GM12874 (cell line): ENCODE measurements around the gene PTPN6.

Experiments
- TF ChIP-seq, protein P1 (sequence below): IDR thresholded peaks from 2 replicates; pipeline ENCODE4 v1.5.1; 2011; ENCODE audit warnings: low read depth, mild to moderate bottlenecking, control low read depth, low read length, moderate library complexity; ENCODE audit not compliant: insufficient read depth

Gene PTPN6

DNA sequence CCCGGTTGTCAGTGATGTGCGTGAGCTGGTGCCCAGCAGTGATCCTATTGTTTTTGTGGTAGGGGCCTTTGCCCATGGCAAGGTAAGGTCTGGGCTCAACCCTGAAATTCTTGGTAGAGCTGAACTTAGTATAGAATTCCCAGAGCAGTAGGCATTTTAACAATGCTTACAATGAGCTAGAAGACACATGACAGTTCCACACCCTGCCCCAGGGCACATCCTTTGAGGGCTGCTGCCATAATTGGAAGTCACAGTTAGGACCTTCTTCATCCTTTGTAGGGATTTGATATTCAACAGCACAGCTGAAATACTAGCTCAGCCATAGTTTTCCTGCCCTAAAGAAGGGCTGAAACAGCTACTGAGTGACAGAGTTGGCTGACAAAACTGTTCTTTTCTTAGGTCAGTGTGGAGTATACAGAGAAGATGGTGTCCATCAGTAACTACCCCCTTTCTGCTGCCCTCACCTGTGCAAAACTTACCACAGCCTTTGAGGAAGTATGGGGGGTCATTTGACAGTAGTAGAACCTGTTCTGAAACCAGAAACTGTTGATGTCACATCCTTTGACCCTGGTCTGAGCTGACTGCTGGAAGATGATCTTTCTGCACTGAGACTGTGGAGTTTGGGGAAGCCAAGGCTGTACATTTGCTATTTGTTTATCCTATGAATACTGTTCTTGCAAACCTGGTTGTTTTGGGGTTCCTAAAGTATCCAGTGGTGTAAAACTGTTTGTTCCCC, 24.3 kb downstream of the PTPN6 start:
- TF ChIP-seq, protein P1, sequence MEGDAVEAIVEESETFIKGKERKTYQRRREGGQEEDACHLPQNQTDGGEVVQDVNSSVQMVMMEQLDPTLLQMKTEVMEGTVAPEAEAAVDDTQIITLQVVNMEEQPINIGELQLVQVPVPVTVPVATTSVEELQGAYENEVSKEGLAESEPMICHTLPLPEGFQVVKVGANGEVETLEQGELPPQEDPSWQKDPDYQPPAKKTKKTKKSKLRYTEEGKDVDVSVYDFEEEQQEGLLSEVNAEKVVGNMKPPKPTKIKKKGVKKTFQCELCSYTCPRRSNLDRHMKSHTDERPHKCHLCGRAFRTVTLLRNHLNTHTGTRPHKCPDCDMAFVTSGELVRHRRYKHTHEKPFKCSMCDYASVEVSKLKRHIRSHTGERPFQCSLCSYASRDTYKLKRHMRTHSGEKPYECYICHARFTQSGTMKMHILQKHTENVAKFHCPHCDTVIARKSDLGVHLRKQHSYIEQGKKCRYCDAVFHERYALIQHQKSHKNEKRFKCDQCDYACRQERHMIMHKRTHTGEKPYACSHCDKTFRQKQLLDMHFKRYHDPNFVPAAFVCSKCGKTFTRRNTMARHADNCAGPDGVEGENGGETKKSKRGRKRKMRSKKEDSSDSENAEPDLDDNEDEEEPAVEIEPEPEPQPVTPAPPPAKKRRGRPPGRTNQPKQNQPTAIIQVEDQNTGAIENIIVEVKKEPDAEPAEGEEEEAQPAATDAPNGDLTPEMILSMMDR = no peak

DNA sequence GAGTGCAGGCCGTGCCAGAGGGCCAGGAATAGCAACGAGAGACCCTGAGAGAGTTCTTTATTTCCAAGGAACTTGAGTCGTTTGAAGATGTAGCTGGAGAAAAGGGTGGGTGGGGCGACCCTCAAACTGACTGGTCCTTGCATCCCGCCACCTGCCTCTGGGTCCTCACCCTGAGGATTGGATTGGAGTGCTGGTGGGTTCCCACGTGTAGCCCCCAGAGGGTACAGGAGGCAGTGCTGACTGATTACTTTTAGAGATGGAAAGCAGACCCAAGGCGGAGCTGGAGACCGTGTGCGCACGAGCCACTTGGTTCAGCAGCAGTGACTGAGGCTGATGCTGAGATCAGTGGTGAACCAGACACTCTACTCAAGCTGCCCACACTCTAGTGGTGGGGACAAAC, 26.5 kb downstream of the PTPN6 start:
- TF ChIP-seq, protein P1 = no peak

DNA sequence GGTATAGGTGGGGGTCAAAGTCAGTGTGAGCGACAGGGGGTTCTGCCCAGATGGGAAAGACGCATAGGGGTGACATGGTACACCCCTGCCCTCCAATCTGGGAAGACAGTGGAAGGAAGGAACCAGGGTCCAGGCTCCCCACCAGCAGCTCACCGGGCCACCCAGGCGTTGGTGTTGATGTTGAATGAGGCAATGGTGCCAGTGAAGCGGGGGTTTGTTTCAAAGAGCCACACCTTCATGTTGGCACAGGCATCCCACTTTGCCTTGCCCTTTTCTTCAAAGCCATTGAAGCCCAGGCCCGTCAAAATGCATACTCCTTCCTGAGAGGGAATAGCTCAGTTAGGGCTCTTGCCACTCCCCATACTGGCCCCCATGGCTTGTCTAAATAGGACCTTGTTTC, 27.0 kb downstream of the PTPN6 start:
- TF ChIP-seq, protein P1 = no peak

DNA sequence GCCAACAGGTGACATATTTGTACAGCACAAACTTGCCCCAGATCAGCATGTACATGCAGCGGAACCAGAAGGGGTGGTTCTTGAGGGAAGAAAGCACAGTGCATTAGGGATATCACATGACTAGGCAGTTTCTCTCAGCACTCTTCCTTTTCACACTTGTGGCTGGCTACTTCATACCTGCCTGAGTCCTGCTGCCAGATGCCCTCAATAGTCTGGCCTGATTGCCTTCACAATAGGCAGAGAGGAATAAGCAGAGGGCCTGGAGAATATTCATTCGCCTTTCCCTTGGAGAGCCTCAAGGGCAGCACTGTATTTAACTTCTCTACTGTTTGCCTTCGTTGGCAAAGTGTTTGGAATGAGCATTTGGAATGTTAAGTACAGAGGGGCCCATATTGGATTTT, 27.5 kb downstream of the PTPN6 start:
- TF ChIP-seq, protein P1 = no peak

DNA sequence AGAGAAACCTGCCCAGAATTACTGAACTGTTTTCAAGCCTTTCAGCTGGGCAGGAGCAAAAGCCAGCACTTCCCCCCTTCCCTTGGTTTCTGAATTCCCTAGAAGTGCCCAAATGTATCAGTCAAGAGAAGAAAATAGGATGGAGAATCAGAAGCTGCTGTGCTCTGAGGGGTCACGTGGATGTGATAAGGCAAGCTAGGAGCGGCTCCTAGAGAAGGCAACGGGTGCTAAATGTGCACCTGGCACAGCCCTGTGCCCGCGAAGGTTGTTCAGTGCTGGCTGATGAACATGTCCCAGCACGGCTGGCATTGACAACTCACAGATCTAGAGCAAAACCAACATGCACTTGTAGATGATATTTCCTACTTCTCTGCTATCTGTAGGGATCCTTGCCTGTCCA, 27.9 kb downstream of the PTPN6 start:
- TF ChIP-seq, protein P1 = no peak

DNA sequence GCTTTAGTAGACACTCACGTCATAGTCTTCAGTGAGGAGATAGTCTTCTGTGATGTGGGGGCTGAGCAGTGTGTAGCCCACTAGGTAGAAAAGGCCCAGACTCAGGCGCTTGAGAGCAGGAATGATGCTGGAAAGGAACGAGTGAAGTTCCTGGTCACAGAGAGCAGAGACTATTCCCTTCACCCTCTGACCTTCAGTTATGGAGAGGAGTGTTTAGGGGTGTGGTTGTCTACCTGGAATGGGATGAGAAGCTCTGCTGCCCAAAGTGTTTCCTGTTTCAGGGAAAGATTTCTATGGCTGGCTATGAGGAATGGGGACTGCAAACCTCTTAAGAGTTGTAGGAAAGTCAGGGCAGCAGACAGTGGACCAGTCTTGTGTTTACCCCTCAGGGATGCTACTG, 28.3 kb downstream of the PTPN6 start:
- TF ChIP-seq, protein P1 = no peak

DNA sequence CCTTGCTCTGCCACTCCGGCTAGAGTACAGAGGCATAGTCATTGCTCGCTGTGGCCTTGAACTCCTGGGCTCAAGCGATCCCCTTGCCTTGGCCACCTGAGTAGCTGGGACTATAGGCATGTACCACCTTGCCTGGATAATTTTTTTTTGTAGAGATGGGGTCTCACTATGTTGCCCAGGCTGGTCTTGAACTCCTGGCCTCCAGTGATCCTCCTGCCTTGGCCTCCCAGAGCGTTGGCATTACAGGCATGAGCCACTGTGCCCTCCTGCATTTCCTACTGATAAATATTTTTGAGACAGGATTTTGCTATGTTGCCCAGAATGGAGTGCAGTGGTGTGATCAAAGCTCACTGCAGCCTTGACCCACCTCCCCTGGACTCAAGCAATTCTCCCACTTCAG, 28.9 kb downstream of the PTPN6 start:
- TF ChIP-seq, protein P1 = no peak
